Body of pancreas (tissue), 4 donors: ENCODE measurements around the gene NR3C2.

ENCODE experiments used
- POLR2A ChIP-seq, 3 donors: fragments of 450-650 bp; IDR thresholded peaks; one replicate each; pipeline ENCODE4 v1.6.1; 2016; ENCODE audit warnings: antibody characterized with exemption in 3 of 3, mild to moderate bottlenecking in 2 of 3
- TF ChIP-seq, protein P1 (sequence below), 7 experiments: fragments of 450-650 bp in 4 of 7; fragments of 200-600 bp in 3 of 7; sonication (generic) in 3 of 7; IDR thresholded peaks; one replicate each; pipeline ENCODE4 v1.5.1; 2016 to 2019; ENCODE audit warnings: antibody characterized with exemption in 7 of 7

DNA sequence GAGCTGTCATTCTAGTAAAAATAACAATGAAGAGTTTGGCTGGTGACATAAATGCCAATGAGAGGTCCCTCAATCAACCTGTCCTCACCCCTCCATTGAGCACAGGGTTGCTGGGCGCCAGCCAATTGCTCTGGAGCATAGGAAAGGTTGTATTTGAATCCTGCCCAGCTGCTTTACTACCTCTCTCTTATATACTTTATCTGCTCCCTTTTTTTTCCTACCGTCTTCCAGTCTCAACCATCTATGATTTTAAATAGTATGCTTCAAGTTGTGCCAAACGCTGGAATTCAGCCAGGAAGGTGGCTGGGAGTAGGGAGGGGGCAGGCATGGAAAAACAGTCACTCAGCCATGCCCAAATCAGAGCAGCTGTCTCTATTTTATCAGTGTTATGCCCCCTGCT is 153.8 kb downstream of the NR3C2 start:
- TF ChIP-seq, protein P1, sequence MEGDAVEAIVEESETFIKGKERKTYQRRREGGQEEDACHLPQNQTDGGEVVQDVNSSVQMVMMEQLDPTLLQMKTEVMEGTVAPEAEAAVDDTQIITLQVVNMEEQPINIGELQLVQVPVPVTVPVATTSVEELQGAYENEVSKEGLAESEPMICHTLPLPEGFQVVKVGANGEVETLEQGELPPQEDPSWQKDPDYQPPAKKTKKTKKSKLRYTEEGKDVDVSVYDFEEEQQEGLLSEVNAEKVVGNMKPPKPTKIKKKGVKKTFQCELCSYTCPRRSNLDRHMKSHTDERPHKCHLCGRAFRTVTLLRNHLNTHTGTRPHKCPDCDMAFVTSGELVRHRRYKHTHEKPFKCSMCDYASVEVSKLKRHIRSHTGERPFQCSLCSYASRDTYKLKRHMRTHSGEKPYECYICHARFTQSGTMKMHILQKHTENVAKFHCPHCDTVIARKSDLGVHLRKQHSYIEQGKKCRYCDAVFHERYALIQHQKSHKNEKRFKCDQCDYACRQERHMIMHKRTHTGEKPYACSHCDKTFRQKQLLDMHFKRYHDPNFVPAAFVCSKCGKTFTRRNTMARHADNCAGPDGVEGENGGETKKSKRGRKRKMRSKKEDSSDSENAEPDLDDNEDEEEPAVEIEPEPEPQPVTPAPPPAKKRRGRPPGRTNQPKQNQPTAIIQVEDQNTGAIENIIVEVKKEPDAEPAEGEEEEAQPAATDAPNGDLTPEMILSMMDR (IDR thresholded peaks at IDR 0.05), result no peak
- TF ChIP-seq POLR2A (IDR thresholded peaks at IDR 0.05), result no peak
